ENCODE data around the gene UBE2N.
A peak's percentile ranks its signal among the peaks of the same experiment; 100 is the strongest.

Gene UBE2N

DNA sequence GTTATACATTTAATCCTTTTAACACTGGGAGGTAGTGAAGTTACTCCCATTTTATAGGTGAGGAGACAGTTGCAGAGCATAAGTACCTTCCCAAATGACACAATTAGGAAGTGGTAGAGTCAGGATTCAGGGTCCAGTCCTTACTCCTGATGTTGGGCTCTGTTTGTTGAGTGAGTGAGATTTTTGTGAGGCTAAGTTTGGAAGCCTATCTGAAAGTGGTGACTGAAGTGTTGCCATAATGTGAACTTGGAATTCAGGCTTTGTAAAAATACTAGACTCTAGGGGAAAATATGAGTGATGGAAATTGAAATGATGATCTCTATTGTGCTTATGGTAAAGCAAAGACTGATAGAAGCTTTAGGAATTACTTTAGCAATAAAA is 61.8 kb downstream of the UBE2N start:
- peak; percentile 64 for DNase-seq (ENCODE audit: low spot score)

DNA sequence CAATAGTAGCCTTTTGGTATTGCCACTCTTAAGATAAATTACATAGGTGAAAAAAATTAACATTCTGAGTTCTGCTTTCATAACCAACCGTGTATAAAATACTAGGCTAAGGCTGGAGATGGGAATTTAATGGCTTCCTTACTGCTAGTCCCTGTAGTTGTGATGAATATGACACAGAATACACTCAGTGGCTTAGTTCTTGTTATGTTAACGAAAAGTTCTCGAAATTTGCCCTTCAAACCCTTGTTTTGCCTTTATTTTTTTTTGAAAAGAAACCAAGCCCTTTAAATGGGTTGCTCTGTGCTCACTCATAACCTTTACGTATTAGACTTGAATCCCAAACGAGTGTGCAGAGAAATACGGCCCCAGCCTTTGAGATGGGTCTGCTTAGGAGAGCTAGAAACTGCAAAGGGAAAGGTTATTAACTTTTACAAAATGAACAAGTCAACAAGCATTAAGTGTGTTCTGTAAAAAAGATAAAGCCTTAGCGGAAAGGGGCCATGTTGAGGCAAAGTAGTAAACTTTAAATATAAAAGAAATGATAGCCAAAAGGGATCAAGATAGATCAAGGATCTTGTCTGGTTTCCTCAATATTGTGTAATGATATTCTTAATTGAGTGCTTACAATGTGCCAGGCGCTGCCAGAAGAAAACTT is 62.3 kb downstream of the UBE2N start:
- DNase-seq (ENCODE audit: low spot score) = peak; percentile 49

DNA sequence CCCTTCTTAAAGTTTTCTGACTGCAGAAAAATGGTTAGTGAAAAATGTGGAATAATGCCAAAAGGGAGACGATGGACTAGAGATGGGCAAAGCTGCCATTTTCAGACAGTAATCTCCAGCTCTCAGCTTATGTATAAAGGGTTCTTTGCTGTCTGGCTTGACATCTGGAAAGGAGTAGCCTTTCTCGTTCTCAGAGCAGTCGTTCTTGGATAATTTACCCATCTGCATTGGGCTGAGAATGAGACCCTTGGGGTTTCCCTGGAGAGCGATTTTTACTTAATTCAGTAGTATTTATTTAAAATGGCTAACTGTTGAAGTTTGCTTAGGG is 62.8 kb downstream of the UBE2N start:
- peak; percentile 62 for DNase-seq (ENCODE audit: low spot score)

DNA sequence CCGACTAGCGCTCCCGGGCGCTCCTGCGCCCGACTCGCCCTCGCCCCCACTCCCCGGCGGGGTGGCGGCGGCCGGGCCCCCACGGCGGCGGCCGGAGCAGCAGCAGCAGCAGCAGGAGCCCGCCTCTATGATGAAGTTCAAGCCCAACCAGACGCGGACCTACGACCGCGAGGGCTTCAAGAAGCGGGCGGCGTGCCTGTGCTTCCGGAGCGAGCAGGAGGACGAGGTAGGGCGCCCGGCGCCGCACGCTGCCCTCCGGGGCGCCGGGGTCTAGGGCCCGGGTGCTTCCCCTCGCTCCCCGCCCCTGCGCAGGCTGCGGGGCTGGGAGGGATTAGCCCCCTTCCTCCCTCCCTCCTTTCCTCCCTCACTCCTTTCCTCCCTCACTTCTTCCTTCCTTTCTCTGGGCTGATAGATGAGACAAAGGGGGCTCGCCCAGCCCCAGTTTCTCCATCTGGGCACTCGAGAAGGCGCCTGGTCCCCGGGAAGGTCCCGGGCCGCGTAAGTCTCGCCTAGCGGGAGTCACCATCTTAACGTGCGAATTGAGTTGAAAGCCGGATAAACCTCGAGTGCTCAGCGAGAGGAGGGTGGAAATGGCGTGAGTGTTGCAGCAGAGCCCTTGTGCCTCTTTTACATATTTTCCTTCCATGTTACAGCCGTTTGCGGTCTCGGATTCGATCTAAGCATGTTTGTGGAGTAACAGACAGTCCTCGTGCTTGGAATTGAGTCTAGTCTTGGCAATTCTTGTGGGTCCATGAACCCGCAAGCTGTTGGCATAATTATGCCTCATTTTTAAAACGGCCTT is 63.4 kb downstream of the UBE2N start:
- peak; percentile 70 for DNase-seq (ENCODE audit: low spot score)

DNA sequence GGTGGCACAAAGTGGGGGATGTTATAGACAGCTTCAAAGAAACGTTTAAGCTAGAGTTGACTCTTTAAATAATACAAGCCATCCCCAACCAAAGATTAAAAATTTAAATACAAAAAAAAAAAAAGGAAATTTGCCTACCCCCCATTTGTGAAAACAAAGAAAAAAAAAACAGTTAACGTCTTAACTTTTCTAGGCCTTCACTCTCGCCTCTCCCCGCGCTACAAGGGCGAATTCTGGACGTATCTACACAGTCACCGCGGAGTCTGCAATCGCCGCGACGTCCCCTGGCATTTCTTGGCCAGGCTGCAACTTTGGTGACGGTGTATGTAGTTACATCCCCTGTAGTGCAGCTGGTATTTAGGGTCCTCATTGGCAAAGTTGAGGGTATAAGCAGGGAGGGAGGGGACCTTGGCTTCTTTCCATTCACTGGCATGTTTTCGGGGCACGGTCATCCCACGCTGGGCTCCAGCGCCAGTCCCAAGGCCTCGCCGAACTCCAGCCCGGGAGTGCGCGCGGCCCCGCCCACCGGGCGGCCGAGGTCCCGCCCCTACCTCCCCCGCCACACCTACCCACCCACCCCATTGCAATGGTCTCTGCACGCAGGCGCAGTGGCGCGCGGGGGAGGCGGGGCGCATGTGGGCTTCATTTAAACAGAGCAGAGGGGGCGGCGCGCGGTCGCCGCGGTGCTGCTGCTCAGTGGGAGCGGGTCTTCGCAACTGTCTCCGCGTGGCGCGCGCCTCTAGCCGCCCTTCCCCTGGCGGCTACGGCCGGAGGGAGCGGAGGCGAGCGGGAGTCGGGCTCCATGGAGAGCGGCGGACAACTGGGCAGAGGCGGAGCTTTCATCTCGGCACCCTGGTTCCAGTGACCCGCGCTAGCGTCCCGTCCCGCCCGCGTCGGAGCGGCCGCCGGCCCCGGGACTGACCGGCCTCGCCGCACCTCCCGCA is 64.2 kb downstream of the UBE2N start, which contains the start of gene NUDT4:
Gene NUDT4 (plus strand): TSS at position 674 of the 944 bp plus-strand sequence. CDS start 398 bp downstream, outside the sequence.
- peak; percentile 92 for DNase-seq (ENCODE audit: low spot score)

DNA sequence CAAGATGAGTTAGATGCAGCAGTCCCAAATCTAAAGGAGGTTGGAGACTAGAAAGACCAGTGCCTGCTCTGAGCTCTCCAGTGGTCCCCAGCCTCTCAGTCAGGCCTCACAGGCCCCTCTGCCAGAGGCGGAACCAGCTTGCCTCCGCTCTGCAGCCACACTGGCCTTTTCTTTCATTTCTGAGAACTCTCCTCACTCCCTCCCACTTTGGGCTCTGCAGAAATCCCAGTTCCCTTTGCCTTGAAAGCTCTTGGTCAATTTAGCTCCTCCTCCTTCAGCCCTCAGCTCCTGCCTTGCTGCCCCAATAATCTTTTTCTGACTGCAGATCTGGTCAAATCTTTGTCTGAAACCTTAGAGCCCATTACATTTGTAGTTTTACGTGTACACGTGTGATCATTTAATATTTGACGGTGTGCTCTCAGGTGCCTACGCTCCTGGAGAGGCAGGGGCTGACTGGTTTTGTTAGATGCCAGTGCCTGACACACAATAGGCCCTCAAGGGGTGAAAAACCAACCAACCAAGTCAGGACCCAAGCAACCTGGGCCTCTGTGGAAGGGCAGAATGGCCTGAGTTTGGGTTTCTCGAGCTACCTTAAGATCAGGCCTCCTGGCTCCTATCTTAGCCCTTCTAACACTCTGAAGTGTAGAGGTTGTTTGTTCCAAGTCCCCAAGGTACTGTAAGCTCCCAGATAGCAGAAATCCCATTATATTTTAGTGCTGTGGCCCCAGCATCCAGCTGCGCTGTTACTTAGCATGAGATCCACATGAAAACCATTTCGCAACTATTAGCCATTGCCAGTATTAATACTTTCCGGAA is 65.1 kb downstream of the UBE2N start:
- DNase-seq (ENCODE audit: low spot score) = no peak

DNA sequence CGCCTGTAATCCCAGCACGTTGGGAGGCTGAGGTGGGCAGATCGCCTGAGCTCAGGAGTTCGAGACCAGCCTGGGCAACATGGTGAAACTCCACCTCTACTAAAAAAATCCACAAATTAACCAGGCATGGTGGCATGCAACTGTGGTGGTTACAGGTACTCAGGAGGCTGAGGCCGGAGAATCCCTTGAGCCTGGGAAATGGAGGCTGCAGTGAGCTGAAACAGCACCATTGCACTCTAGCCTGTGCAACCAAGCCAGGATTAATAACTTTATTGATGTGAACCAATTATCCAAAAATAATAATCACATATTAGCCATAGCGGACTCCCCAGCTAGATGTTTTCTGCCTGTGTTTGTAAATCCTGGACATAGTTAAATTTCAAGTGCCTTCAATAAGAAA is 65.8 kb downstream of the UBE2N start:
- DNase-seq (ENCODE audit: low spot score) = no peak

DNA sequence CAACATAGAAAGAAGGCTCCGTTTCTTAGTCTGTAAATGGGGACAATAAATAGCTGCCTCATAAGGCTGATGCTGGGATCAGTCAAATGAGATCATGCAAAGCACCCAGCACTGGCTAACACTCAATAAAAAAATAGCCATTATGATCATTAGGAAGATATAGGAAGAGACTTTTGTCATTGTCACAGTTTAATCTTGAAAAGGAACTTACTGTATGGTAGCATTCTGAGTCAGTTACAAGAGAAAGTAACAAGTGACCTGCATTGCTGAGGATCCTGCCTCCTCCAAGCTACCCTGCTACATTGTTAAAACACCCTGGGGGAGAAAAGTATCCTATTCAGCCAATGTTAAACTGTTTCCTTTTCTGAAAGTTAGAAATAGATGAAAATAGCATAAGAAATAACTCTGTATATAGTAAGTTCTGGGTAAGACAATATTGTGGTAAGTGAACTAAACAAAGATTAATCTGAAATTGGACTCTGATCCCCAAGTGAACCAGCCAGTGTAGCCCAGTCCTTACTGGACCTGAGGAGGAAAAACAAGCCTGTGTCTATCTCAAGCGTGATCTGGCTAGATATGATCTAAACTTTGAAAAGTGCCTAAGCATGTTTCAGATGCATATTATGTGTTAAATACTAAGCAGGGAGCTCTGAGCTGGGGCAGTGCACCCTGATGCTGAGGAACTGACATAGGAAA is 67.6 kb downstream of the UBE2N start:
- DNase-seq (ENCODE audit: low spot score) = no peak

DNA sequence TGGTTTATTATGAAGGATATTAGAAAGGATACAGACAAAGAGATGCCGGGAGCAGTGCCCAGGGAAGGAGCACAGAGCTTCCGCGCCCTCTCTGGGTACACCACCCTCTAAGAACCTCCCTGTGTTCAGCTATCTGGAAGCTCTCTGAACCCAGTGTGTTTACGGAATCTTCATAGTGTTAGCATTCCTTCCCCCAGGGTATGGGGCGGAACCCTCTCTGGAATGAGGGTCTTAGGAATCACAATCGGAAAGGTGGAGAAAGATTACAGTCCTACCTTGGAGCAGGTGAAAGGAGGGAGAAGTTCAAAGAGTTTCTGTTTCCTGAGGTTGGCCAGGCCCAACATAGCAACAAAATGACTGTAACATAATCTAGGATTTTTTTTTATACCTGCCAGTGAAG is 70.8 kb downstream of the UBE2N start:
- no peak for DNase-seq (ENCODE audit: low spot score)

DNA sequence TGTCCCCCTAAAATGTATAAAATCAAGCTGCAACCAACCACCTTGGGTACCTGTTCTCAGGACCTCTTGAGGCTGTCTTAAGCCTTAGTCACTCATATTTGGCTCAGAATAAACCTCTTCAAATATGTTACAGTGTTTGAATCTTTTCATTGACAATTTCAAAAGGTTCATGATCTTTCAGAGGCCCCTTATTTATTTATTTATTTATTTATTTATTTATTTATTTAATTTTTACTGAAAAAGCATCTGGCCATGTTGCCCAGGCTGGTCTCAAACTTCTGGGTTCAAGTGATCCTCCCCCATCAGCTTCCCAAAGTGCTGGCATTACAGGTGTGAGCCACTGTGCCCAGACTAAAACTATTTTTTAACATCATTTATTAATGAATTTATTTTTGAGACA is 72.2 kb downstream of the UBE2N start:
- DNase-seq (ENCODE audit: low spot score) = no peak

DNA sequence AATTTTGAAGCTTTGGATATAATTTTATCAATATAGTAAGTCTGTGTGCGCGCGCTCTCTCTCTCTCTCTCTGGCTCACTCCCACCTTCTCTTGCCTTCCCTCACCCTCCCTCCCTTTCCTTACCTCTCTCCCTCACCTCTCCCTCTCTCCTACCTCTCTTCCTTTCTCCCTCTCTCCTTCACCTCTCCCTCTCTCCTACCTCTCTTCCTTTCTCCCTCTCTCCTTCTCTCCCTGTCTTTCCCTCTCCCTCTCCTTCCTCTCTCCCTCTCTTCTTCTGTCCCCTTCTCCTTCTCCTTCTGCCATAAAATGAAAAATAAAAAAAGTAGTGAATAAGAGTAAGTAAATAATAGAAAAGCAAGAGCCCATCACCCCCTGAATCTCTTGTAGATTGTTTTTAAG is 73.0 kb downstream of the UBE2N start:
- DNase-seq (ENCODE audit: low spot score) = no peak

DNA sequence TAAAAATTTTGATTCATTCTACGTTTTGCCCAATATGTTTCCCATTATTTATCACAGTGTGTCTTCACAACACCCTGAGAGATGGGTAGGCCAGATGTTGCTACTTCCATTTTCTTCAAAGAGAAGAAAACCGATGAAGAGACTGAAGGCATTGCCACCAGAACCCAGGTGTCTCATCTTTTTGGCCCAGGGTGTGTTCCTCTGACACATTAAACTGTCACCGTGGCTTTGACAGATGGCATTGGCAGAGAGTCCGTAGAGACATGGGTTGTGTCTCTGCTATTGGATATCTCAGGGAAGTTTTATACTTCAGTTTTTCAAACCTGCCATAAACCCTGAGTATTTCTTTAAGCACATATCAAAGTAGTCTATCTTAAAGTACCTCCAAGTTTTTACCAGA is 75.3 kb downstream of the UBE2N start:
- DNase-seq (ENCODE audit: low spot score) = no peak

DNA sequence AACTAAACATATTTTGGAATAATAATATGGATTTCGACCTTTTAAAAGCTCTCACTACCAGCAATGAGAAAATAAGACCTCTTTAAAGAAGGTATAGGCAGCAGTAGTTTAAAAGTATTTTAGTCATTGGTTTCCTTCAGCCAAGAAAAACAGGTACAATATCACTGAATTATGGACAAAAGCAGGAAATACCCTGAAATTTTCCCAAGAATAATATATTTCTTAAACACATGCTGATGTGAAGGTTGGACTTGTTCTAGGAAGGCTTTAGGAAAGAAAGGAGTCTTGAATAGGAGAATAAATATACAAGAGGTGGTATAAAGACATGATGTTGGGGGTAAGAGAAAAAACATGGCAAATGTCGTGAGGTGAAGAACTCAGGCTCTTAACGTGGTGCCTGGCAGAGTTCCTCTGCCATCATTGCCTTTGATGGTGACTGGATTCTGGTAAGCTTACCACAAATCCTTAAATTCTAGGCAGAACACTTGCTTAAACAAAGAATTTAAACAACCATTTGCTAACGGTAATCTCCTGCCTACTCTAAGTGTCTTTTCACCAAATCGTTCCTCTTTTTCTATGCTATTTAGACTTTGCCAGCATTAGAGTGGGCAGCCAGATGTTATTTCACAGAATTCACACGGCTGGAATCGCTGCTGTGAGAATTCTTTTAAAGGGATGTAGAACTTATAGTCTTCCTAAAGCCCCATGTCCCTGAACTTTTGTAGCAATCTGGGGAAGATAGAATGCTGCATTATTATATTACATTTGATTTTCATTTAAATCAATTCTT is 75.9 kb downstream of the UBE2N start:
- no peak for DNase-seq (ENCODE audit: low spot score)

DNA sequence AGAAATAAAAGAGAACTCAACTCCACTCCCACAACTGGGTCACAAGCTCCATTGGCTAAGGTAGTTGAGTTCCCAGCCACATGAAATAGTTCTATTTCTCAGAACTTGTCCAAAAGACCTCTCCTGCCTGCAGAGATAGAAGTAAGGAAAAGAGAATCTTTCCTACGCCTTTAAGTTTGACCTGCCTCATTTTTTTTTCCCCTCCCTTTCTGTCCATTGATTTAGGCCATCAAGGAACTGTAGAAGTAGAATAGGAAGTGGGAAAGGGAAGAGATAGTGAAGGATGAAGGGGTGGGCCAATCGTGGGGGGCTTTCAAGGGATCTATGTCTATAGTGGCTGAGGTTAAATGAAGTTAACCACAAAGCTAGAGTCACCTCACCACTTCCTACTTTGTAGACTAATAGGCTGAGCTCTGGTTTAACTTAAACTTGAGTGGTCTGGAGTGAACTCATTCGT is 77.9 kb downstream of the UBE2N start:
- DNase-seq (ENCODE audit: low spot score) = no peak

DNA sequence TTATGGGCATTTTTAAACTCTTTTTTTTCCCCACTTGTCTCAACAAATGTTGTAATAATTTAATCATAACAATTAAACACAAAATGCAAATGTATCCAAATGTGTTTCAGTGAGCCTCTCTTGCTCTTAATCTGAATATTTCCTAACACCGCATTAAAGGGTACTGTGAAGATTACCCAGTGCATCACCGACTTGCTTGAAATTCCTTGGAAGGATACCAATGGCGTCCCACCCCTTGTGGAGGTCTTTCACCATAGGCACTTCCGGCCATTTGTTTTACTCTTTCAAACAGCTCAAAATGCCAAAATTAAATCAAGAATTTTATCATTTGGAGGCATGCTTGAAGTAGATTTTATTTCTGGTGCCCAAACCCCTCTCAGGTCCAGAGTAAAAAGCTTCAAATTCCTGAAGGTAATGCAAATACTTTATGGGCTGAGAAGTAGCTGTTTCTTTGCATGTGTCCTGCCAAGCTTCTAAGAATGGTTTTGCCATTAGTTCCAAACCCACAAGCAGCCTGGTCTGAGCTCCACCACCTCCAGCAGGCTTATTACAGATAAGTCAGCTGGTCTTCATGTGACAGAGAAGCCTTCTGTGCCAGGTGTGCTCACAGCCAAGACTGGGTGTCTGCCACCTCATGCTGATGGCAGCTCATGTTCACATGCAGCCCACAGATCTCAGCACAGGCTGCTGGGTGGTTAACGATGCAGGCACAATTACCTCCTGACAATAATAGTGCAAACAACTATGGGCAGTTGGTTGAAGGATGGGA is 80.4 kb downstream of the UBE2N start:
- no peak for DNase-seq (ENCODE audit: low spot score)

DNA sequence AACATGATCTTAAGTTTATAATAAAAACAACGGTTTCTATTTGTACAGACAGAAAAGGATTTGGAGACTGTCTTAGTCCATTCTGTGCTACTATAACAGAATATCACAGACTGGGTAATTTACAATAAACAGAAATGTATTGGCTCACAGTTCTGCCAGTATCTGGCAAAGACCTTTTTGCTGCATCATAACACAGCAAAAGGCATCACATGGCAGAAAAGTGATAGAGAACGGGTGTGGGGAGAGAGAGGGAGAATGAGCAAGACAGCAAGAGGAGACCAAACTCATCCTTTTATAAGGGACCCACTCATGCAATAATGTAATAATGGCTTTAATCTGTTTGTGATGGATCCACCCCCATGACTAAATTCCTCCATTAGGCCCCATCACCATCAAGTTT is 81.1 kb downstream of the UBE2N start:
- no peak for DNase-seq (ENCODE audit: low spot score)

DNA sequence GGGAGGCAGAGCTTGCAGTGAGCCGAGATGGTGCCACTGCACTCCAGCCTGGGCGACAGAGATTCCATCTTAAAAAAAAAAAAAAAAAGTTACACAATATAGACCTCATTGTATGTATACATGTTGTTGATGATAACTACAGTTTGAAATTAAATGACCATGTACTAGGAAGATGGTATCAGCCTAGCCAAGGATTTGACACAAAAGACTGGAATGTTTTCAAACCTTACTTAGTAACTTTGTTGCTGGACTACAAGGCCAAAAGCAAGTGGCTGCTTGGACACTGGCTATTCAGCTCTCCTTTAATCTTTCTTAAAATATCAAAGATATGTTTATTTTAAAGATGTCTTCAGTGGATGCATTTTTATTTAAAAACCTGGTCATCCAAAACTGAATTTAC is 82.9 kb downstream of the UBE2N start:
- no peak for DNase-seq (ENCODE audit: low spot score)

DNA sequence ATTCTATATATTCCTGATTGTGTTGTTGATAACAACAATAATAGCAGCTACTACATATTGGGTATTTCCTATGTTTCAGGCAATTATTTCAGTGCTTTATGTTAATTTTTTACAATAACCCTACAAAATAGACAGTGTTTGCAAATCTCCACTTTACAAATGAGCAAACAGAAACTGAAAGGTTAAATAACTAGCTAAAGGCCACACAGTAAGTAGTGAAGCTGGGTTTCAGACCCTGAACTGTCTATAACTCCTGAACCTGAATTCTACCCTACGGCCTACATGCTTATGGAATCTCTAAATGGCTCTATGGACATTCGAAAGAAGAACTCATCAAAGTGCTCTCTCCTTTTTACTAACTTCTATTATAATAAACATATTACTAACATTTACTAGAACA is 83.7 kb downstream of the UBE2N start:
- no peak for DNase-seq (ENCODE audit: low spot score)

DNA sequence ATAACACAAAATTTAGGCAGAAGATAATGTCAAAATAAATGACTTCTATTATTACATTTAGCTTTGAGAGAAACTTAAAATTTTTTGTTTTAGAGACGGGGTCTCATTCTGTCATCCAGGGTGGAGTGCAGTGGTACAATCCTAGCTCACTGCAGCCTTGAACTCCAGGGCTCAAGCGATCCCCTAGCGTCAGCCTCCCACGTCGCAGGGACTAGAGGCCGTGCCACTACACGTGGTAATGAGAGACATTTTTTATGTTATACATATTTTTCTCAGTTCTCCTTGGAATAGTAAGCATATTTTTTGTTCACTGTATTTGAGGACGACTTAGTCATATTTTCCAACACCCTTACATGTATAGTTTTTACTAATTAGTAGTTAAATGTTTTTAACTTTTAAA is 85.5 kb downstream of the UBE2N start:
- no peak for DNase-seq (ENCODE audit: low spot score)

Measured in RKO (cell line).